Caco-2 (cell line): ENCODE measurements around the gene CELA3A. TPM values are rescaled to one million over a fixed set of nuclear protein-coding genes. Genes with fewer than 3 reads are reported as not detected.
"Not testable (repeated sequence)": the region's sequence is repeated elsewhere in the genome, so short reads cannot be mapped to it uniquely, and the experiment has no call there.

ENCODE experiments used
- BruUV-seq: library from RNA; stranded (reverse); fragments of 400-500 nt; replicated peaks from 2 replicates; lab custom pipeline; 2021; lab: Mats Ljungman, UMichigan
- CTCF ChIA-PET: fragments of 300-600 bp; sonication (Branson Sonifier 250); formaldehyde crosslinking; loops from one replicate; lab custom pipeline; 2022; ENCODE audit warnings: antibody characterized with exemption; lab: Charles Lee
- POLR2A ChIA-PET: fragments of 300-600 bp; sonication (Branson Sonifier 250); formaldehyde crosslinking; loops from one replicate; lab custom pipeline; 2022; ENCODE audit warnings: antibody characterized with exemption; lab: Charles Lee
- DNase-seq, 2 experiments: peaks; one replicate each; pipeline versions ENCODE4 v3.0.0 to v3.0.0-alpha.2; 2020 to 2022
- H3K27me3 ChIP-seq: replicated peaks from 2 replicates; pipeline ENCODE4 v1.6.0; 2011; ENCODE audit warnings: low read length; ENCODE audit not compliant: control insufficient read depth, insufficient read depth
- H3K36me3 ChIP-seq: 2 replicates; pipeline ENCODE4 v1.5.1; 2011; ENCODE audit warnings: low read length; ENCODE audit not compliant: control insufficient read depth, insufficient read depth
- H3K4me1 ChIP-seq: fragments of 250-450 bp; sonication (Bioruptor Pico); 2 replicates; pipeline ENCODE4 v1.5.1; 2020; ENCODE audit warnings: mild to moderate bottlenecking
- H3K4me3 ChIP-seq: 2 replicates; pipeline ENCODE4 v1.5.1; 2011; ENCODE audit warnings: low read depth, mild to moderate bottlenecking, control low read depth, low read length
- H3K9me3 ChIP-seq: fragments of 250-450 bp; sonication (Bioruptor Pico); 2 replicates; pipeline ENCODE4 v1.5.1; 2020; ENCODE audit warnings: mild to moderate bottlenecking, moderate library complexity
- H3K27ac Mint-ChIP-seq: one replicate; pipeline ENCODE4 v1.8.0; 2022; ENCODE audit warnings: mixed read lengths; ENCODE audit not compliant: unreplicated experiment
- H3K27me3 Mint-ChIP-seq: one replicate; pipeline ENCODE4 v1.8.0; 2022; ENCODE audit warnings: mixed read lengths; ENCODE audit not compliant: insufficient read depth, unreplicated experiment
- H3K36me3 Mint-ChIP-seq: one replicate; pipeline ENCODE4 v1.8.0; 2022; ENCODE audit warnings: mild to moderate bottlenecking, mixed read lengths; ENCODE audit not compliant: insufficient read depth, unreplicated experiment
- H3K4me1 Mint-ChIP-seq: one replicate; pipeline ENCODE4 v1.8.0; 2022; ENCODE audit warnings: low read depth, mixed read lengths; ENCODE audit not compliant: unreplicated experiment
- H3K4me3 Mint-ChIP-seq: one replicate; pipeline ENCODE4 v1.8.0; 2022; ENCODE audit warnings: mild to moderate bottlenecking, moderate library complexity, mixed read lengths; ENCODE audit not compliant: unreplicated experiment
- H3K9me3 Mint-ChIP-seq: one replicate; pipeline ENCODE4 v1.8.0; 2022; ENCODE audit warnings: mixed read lengths; ENCODE audit not compliant: unreplicated experiment
- CTCF ChIP-seq, 2 experiments: fragments of 200-600 bp in 1 of 2; IDR thresholded peaks; 1 replicate in 1 of 2; 2 replicates in 1 of 2; pipeline versions ENCODE4 v1.5.1 to v1.8.0; 2011 to 2022; ENCODE audit warnings: antibody characterized with exemption in 1 of 2, control low read depth in 1 of 2, inconsistent platforms in 1 of 2, low read depth in 1 of 2, low read length in 1 of 2, mild to moderate bottlenecking in 1 of 2, moderate library complexity in 1 of 2; ENCODE audit not compliant: insufficient read depth in 1 of 2, severe bottlenecking in 1 of 2, unreplicated experiment in 1 of 2
- intact Hi-C: fragments of 100-400 bp; cut with micrococcal nuclease; formaldehyde crosslinking; loops from one replicate; pipeline ENCODE4 v1.10.0; 2022; ENCODE audit not compliant: unreplicated experiment
- total RNA-seq: library from RNA; stranded (reverse); gene quantifications from 2 replicates; pipeline ENCODE4 v1.2.3, GENCODE V29; 2022

The CELA3A gene
- total RNA-seq, 1 experiment from 2014 or later: not detected

DNA sequence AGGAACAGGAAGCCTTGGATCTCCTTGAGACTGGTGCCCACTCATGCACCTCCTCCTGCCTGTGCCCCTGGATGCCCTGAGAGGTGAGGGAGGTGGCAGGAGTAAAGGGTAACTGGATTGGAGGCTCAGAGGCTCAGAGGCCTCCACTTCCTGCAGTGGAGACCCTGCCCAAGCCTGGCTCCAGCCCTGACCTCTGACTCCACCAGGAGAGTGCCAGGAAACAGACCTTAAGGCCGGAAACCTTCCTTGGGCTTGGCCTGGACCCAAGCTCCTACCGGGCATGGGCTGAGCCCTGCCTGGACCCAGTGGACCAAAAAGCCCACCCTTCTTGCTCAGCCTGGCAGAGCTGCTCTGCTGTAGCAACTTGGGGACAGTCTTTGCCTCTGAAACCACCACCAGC lies 39.7 kb upstream of the CELA3A start:
- no peak for TF ChIP-seq CTCF (IDR thresholded peaks at IDR 0.05; ENCODE audit: insufficient read depth in 1 of 2, low read depth in 1 of 2, low read length in 1 of 2, severe bottlenecking in 1 of 2, unreplicated experiment in 1 of 2)
- intact Hi-C loops: loop anchor here (5.0 kb wide), 1 partner anchor 39 kb away; no protein-coding TSS in a partner anchor
- ChIA-PET CTCF (no interaction called here), POLR2A (no interaction called here)
- Mint-ChIP-seq H3K4me1 (peaks cover 6% of the 10 kb centered on the region), H3K4me3 (no peak overlapping the region), H3K27me3 (no peaks in the 10 kb centered on the region), H3K36me3 (peaks cover 5% of the 10 kb centered on the region), H3K9me3 (no peaks in the 10 kb centered on the region), H3K27ac (no peak overlapping the region)
- Histone ChIP-seq H3K9me3 (no peaks in the 10 kb centered on the region), H3K27me3 (no peaks in the 10 kb centered on the region), H3K4me1 (peaks cover 4% of the 10 kb centered on the region; the same call in 1 of the 2 replicates), H3K4me3 (no peak overlapping the region), H3K36me3 (no peaks in the 10 kb centered on the region)
- DNase-seq: no peak
- BruUV-seq: no TSS peak

- ChIA-PET CTCF (interaction anchor here (0.6 to 0.9 kb wide), 2 partner anchors 45 to 77 kb away, joined by 5 read pairs; no protein-coding TSS in a partner anchor), POLR2A (no interaction called here)
- Mint-ChIP-seq H3K4me3 (no peak overlapping the region), H3K9me3 (no peaks in the 10 kb centered on the region), H3K27me3 (no peaks in the 10 kb centered on the region), H3K36me3 (peaks cover 5% of the 10 kb centered on the region), H3K27ac (peak overlapping the region; percentile 58), H3K4me1 (peaks cover 11% of the 10 kb centered on the region)
- intact Hi-C loops: loop anchor here (2.0 to 5.0 kb wide), 3 partner anchors 41 to 261 kb away; no protein-coding TSS in a partner anchor
- Histone ChIP-seq H3K9me3 (no peaks in the 10 kb centered on the region), H3K4me1 (peaks cover 4% of the 10 kb centered on the region; the same call in 1 of the 2 replicates), H3K27me3 (no peaks in the 10 kb centered on the region), H3K4me3 (no peak overlapping the region), H3K36me3 (no peaks in the 10 kb centered on the region)
- TF ChIP-seq CTCF (IDR thresholded peaks at IDR 0.05; ENCODE audit: insufficient read depth in 1 of 2, low read depth in 1 of 2, low read length in 1 of 2, severe bottlenecking in 1 of 2, unreplicated experiment in 1 of 2): peak; percentile 72 to 90
- peak; percentile 77 to 86 for DNase-seq
- no TSS peak for BruUV-seq
These were observed 37.8 kb upstream of the CELA3A start for GRCh38 chr1:21963477-21964217.

GRCh38 chr1:21966247-21967000 lies 35.0 kb upstream of the CELA3A start:
- Histone ChIP-seq H3K9me3 (no peaks in the 10 kb centered on the region), H3K27me3 (no peaks in the 10 kb centered on the region), H3K36me3 (no peaks in the 10 kb centered on the region), H3K4me3 (no peak overlapping the region), H3K4me1 (peaks cover 4% of the 10 kb centered on the region; the same call in 1 of the 2 replicates)
- Mint-ChIP-seq H3K4me1 (peaks cover 14% of the 10 kb centered on the region), H3K27me3 (no peaks in the 10 kb centered on the region), H3K9me3 (no peaks in the 10 kb centered on the region), H3K27ac (no peak overlapping the region), H3K4me3 (no peak overlapping the region), H3K36me3 (peaks cover 5% of the 10 kb centered on the region)
- peak in 1 of 2 experiments; percentile 23 for DNase-seq
- no TSS peak for BruUV-seq
- no peak for TF ChIP-seq CTCF (IDR thresholded peaks at IDR 0.05; ENCODE audit: insufficient read depth in 1 of 2, low read depth in 1 of 2, low read length in 1 of 2, severe bottlenecking in 1 of 2, unreplicated experiment in 1 of 2)
- ChIA-PET POLR2A (interaction anchor here (0.6 kb wide), 1 partner anchor 32 kb away, joined by 3 read pairs; no protein-coding TSS in a partner anchor), CTCF (no interaction called here)
- intact Hi-C loops: no loop called here

GRCh38 chr1:21967216-21967615 lies 34.2 kb upstream of the CELA3A start:
- POLR2A ChIA-PET, H3K36me3 ChIP-seq, intact Hi-C loops, H3K9me3 ChIP-seq, BruUV-seq, CTCF ChIA-PET, H3K4me1 ChIP-seq, DNase-seq, H3K36me3 Mint-ChIP-seq, H3K27me3 ChIP-seq, H3K27ac Mint-ChIP-seq, H3K4me3 ChIP-seq, H3K9me3 Mint-ChIP-seq, H3K27me3 Mint-ChIP-seq, H3K4me3 Mint-ChIP-seq: not testable (repeated sequence)
- peaks cover 14% of the 10 kb centered on the region for H3K4me1 Mint-ChIP-seq
